Stimulated activated CD8-positive, alpha-beta memory T cell treated with anti-CD3 and anti-CD28 coated beads, Interleukin-12 subunit alpha, Interleukin-12 subunit beta, amount 100 ng/mL, for 1 hour (primary cell): ENCODE data around the gene SDK1.

Experiments used
- DNase-seq: peaks from one replicate; pipeline ENCODE4 v3.0.0-alpha.2; 2020; ENCODE audit warnings: low read depth

Gene SDK1

DNA sequence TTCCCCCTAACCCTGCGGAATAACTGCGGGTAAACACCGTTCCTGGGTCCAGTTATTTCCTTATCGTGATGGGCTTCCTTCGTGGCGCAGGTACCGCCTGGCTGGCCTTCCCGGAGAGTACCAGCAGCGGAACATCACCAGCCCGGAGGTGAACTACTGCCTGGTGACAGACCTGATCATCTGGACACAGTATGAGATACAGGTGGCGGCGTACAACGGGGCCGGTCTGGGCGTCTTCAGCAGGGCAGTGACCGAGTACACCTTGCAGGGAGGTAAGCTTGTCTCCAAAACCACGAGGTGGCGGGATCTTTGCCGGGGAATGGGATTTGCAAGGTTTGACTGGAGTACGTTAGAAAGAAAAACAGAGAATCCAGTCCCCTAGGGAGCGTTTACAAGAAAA is 716.0 kb downstream of the SDK1 start:
- no peak for DNase-seq

DNA sequence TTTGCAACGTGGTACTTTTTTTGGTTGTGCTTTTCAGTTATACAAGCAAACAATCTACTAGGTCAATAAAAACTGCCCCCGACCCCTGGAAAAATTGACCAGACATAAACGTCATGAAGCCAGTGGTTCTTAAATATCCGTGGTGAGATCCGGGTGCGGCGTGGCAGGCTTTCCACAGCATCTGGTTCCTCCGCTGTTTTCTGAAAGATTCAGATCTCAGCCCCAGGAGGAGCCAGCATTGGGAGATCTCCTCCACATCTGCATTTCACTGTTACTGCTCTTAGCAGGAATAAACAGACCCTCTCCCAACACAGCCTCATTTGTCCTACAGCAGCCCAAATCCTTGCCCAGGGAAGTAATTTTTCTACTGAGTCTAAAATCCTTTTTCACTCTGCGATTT is 716.7 kb downstream of the SDK1 start:
- no peak for DNase-seq

DNA sequence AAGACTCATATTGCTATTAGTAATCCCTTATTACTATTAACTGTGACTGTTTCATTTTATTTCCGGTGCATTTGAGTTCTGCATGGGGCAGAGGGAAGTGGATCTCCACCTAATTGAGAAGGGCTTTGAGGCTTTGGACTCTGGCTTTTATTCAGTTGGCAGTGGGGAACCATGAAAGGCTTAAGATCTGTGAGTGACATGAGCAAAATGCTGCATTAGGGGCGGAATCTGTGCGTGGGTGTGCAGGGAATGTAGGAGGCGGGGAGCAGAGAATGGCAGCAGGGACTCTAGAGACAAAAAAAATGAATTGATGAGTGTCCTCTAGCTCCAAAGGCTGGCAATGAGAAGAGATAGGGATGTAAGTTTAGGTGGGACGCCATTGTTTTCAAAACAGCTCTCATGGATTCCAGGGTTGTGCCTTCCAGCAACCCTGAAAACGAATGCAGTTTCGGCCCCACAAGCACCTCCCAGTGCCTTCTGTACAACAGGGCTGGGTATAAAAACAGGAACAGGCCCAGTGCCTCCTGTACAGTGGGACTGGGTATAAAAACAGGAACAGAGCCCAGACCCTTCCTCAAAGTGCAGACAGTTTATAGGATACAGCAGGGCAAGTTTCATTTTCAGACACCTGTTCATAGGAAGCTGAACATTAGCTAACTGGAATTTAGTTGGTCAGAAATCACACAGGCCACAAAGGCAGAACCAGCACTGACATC is 717.7 kb downstream of the SDK1 start:
- no peak for DNase-seq

DNA sequence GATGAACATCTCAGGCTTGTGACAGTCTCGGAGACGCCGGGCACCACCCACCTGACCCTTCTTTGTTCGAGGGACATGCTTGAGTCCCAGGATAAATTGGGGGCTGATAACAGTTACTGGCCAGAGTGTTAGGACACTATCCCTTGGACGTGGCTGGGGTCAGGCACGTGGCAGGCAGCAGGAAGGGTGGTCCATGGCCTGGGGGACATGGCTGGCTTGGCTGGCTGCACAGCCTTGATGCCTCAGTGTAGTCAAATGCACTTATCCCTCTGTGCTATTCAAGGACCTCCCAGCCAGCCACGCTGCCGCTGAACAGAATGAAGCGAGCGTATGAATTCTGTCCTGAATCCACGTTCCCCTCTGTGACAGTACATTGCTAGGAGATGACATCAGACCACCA is 719.0 kb downstream of the SDK1 start:
- DNase-seq = no peak

DNA sequence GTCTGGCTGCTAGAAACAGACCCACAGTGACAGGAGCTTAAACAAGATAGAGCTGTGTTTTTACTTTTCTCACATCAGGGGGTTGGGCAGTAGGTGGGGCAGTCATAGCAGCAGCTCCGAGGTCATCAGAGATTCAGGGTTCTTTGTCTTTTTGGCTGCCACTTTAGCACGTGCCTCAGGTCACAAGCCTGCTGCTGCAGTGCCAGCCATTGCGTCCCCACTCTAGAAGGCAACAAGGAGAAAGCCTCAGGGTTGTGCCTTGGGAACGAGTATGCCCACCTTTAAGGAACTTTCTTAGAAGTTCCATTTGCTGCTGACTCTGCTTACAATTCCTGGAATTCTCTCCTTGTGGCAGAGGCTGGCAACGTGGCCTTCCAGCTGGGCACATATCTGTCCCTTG is 720.4 kb downstream of the SDK1 start:
- no peak for DNase-seq

DNA sequence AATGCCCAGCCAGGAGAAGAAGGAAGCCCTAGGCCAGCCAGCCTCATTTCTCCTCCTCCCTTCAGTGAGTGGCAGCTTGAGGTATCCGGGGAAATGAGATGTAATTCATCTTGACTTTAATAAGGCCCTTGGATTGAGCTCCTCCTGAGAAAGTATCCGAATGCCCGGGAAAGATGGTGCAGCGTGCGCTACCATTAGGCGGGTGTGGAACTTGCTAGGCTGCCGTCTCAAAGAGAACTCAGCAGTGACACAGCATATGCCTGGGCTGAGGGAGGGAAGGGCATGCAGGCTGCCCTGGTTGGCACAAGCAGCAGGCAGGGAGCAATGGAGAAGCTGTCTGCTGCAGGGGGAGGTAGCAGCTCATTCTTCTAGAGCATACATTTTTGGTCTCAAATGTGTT is 721.2 kb downstream of the SDK1 start:
- no peak for DNase-seq

DNA sequence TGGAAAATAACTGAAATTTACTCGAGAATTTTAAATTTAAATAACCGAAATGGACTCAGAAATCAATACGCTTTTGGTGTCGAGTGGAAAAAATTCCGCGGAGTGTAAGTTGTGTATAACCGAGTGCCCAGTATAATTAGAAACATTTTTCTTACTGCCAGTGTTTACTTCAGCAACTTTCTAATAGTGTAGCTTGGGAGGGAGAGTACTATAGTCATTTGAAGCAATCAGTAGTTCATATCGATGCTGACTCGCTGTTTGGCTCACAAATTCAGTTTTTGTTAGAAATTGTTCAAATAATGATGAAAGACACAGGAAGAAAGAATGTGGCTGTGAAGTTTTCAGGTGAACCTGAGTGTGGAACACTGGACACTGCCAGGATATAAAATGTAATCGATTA is 722.5 kb downstream of the SDK1 start:
- no peak for DNase-seq

DNA sequence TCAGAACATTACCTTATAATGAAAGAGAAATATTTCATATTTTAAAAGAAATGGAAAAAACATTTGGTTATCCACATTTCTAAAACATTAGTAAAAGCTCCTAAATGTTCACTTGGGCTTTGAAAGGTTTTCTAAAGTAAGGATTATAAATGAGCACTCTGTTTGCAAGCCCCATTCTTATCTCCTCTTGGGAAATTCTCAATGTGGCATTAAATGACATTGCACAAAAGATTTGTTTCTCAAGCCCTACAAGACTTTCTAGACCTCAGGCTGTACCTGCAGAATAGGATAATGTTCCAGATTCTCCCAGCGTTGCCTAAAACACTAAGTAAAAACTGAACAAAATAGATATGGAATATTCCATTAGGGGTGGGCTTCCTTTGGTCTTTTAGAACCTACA is 723.1 kb downstream of the SDK1 start:
- no peak for DNase-seq

DNA sequence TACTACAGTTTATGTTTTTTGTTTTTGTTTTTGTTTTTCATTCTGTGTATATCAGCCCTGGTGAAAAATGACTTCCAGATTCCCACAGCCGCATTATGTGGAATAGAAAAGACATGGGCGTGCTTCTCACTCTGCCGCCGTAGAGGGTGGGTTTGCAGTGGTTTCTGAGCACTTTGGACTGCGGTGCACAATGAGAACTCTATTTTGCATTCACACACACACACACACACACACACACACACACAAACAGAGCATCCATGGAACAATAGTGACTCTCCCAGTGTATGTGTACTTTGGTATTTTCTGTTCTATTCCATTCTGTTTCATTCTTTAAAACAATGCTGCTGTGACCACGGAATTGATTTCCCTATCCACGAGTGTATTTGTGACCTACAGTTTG is 723.8 kb downstream of the SDK1 start:
- no peak for DNase-seq

DNA sequence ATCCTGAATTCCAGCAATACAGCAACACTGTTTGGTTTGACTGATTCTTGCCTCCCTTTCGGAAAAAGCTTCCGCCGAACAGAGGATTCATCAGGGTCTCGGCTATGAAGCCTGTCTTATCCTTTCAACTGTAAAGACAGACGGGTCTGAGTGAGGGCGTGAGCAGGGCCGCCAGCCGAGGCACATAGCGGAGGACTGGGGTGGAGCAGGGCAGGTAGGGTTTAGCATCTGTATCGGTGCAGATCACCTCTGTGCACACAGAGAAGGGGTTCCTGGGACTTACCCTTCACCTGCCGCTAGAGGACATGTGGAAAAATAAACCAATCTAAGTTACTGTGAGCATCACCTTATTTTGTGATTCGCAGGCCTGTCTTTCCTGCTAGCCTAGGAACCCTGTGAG is 724.2 kb downstream of the SDK1 start:
- DNase-seq = no peak

DNA sequence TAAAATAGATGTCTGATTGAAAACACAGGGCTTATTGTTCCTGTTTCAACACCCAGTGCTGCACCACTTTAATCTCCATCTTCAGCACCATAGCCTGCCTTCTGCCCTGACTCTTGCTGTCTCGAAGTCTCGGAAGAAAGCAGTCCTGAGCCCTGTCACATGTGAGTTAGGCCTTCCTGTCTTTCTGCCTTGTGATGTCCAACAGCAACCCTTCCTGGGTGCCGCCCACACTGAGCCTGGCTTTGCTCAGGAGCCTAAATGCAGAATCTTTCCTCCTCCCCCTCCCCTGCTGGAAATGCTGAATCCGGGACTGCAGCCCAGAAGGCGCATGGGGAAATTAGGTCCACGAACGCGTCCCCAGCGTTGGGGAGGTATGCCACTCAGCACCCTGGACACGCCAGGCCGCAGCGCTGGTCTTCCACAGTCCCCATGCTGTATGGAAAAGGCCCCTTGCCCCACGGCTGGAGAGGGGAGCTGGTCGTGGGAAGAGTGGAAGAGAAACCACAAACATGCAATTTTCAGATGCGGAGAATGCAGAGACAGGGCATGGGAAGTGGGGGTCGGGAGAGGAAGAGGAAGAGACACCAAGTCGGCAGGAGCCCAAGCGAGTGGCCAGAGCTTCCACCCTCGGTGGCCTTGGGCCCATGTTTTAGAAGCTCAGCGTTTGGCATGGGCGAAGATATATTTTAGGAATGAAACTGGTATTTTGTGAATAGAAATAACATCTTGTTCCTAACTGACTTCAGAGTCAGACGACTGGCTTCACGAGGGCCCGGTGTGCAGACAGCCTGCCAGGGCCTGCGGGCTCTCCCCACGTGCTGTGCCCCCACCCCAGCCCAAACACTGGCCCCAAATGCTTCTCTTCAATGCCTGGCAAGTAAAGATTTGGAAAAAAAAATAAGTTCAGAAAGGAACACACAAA is 724.9 kb downstream of the SDK1 start:
- no peak for DNase-seq

DNA sequence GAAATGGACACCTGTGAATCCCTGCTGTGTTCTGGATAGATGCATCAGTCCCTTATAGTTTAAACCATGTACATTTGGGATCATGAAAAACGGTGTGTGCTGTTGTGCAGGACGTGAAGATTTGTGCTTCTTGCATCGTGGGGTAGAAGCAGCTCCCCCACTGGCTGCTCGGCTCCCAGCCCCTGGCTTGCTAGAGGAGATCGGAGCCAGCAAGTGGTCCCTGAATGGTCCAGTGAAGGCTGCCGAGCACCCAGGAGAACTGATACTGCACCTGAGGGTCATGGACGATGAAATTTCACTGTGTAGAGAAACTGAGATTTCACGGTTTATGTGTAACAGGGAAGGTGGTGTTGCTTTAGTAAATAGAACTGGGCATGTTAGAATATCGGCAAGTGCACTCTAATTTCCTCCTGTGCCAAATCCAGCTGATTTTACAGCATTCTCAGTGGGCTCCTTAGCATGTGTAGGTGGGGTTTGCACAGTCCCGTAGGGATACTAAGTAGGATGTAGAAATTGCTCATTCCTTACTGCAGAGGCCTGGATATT is 726.0 kb downstream of the SDK1 start:
- no peak for DNase-seq

DNA sequence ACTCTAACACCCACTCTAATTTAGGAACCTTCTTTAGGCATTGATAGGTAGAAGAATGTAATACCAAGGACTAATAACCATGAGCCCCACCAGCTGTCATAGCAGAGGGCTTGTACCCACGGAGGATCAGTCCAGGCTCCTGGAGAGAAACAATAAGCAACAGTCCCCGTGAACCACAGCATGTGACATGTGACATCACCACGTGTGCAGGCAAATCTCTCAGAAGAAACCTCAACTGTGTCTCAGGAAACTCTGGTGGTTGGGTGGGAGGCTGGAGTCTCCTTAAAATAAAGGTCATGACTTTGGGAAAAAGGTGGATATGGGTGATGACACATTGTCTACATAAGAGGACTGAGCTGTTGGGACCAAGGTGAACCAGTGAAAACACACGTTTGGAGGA is 727.2 kb downstream of the SDK1 start:
- DNase-seq = no peak

DNA sequence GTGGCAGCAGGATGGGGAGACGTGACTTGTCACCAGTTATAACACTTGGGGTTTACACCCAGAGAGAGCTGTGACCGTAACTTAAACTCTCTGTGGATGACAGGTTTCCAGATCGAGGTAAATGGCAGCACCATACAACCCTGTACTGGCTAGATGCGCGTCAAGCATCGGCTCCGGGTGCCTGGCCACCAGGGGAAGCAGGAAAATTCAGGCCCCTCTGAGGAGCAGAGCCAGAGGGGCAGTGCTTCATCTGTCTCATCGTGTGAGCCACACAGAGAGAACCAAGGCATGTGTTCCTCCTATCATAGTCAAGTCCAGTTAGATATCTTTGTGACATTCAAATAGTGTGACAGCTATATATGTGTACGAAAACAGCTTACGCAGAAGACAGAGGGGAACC is 728.9 kb downstream of the SDK1 start:
- no peak for DNase-seq

DNA sequence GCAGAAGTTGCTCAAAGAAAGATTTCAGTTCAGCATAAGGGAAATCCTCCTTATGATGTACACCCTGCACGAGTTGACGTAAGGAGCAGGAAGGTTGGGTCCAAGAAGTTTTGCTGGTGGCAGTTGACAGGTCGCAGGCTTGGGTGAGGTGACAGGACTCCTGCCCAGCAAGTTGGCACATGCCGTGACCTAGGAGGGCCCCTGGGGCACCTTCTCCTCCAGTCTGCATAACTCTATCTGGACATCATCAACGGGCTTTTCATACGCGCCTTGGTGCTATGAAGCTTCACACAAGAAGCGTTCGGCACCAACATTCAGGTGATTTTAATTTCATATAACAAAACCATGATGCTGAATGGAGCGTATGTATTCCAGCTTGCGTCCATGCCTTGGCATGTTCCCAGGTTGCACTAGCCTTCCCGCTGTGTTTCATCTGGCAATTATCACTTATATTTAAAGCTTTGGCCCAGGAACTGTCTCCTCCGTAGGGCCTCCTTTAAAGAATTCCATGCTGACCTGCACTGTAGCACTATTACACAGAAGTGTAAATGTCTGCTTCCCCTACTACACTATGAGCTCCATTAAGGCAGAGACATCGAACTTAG is 729.4 kb downstream of the SDK1 start:
- DNase-seq = no peak

DNA sequence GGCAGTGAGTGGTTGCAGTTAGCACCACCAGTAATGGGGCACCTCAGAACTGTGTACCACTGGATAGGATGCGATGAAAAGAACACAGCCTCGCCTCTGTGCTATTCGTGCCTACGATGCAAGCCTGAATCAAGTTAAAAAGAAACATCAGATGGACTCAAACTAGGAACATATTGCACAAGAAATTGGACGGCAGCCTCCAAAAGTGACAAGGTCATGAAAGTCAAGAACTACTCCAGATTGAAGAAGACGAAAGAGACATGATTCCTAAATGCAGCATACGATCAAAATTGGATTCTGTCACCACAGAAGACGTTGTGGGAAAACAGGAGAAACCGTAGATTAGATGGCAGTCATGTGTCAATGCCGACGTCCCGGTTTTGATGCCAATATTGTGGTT is 732.9 kb downstream of the SDK1 start:
- no peak for DNase-seq

DNA sequence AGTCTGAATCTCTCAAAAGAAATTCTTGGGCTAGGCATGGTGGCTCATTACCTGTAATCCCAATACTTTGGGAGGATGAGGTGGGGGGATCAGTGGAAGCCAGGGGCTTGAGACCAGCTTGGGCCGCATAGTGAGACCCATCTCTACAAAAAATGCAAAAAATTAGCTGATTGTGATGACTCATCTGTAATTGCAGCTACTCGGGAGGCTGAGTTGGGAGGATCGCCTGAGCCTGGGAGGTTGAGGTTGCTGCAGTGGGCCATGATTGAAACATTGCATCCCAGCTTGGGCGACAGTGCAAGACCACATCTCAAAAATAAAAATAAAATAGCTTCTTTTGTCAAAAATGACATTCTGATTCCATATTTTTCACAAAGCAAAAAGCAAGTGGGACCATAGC is 736.3 kb downstream of the SDK1 start:
- no peak for DNase-seq

DNA sequence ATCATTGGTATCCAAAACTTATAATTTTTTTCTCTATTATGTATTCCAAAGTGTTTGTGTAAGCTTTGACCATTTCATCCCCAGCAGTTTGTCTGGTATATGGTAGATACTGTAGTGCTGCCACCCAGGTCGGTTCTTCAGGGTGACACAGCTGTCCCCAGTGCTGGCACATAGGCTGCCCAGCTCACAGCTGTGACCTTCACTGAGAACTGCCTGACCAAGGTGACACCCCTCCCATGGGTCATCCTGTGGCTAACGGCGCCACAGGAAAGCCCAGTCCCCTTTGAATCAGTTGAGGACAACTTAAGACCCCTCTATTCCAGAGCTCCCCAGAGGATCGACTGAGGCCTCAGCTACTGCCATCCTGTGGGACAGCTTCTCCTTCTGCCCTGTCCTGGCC is 736.8 kb downstream of the SDK1 start:
- DNase-seq = no peak

DNA sequence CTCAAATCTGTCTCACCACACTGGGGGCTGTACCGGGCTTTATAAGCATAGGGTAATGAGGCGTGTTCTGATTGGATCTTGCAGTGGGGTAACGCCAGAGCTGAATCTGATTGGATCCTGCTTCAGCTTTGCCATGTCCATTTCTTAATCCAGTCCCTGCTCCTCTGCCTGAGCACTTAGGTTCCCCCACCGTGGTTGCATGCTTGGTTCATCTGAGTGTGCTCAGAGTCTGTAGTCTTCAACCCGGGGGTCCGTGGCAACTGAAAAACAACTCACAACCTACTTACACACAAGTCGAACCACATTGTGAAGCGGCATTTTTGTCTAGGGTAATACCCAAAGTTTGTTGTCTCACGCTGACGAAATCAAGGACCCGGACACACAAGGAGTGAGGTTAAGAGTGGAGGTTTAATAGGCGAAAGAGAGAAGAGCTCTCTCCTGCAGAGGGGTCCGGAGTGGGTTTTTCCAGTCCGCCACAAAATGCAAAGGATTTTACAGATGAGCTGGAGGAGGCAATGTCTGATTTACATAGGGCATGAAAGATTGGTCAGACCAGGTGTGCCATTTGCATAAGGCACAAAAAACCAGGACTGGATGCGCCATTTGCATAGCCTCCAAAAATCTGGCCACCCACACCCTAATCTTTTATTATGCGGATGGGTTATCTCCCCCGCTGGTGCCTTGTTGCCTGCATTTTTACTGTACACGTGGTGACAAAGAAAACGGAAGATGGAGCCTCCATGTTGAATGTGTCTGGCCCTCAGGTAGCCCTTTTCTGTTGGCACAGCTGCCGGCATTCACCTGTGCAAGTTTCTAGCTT is 739.3 kb downstream of the SDK1 start:
- DNase-seq = no peak

DNA sequence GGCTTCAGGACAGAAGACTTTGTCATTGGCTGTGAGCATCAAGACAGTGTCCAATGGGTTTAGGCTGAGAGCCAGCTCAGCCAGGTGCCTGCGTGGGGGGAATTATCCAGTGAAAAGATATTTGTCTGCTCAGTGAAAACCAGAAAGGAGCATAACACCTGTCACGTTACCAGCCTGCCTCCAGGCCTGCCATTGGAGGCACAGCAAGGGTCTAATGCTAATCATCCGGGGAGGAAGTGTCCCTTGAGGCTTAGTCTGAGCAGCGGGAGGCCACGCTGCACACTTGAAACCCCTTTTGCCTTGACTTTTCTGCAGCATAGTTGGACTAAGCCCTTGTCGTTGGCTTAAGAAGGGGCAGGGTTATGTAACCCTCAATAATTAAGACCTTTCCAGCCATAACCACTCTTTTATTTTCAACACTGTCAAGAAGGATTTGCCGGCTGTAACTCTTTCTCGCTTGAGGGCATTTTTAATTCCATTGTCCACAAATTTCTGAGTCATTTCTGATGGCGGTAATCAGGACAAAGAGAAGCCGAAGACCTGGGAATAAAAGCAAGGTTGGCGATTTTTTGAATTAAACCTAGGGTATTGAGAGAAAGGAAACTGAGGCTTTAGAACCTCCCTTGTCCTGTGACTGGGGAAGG is 741.5 kb downstream of the SDK1 start:
- no peak for DNase-seq

DNA sequence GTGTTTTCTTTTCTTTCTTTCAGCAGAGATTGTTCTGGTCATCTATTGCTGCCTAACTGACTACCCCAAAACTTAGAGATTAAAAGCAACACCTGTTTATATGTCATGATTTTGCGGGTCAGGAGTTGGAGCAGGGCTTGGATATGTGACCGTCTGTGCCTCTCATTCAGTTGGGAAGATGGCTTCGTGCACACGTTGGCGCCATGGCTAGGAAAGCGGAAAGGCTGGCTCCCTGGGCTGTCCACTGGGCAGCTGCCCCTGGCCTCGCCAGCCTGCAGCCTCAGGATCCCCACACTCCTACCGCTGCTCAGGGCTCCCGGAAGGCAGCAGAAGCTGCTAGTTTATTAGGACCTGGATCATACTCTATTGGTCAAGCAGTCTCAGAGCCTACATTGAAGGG is 742.9 kb downstream of the SDK1 start:
- DNase-seq = no peak

DNA sequence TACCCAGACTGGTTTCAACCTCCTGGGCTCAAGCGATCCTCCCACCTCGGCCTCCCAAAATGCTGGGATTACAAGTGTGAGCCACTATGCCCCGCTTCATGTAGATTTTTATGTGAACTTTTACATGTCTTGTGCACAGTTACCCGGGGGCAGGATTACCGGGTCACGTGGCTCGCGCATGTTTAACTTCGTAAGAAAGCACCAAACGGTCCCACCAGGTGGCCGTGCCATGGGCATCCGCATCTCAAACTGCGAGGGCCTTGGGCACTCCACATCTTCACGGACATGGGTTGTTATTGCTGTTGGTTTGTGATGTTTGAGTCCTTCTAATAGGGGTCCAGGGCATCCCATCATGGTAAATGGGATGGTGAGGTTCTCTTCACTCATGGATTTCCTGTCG is 744.4 kb downstream of the SDK1 start:
- no peak for DNase-seq
